IPS DF 4.7 (cell line): ENCODE results near the gene PLTP.
"Not testable (repeated sequence)": the region's sequence is repeated elsewhere in the genome, so short reads cannot be mapped to it uniquely, and the experiment has no call there.

ENCODE experiments used
- DNase-seq: peaks from one replicate; pipeline ENCODE4 v3.0.0-alpha.2; 2013; ENCODE audit warnings: low spot score; ENCODE audit errors: extremely low read depth

Gene PLTP

DNA sequence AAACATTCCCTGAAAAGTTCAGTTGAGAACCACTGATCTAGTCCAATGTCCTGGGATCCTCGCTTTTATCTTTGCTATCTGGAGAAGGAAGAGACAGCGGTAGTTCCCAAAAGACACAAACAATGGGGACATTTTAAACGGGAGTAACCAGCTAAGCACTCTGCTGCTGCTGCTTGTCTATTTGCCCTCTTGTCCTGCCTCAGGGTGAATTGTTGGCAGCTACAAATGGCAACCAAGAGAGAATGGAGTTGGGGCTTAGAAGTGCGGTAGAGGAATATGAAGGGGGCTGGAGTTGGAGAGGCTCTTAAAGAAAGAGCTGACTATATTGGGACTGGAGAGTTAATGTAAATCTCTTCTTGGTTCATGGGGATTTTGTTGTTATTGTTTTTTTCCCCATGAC lies 37.4 kb downstream of the PLTP start:
- no peak for DNase-seq

DNA sequence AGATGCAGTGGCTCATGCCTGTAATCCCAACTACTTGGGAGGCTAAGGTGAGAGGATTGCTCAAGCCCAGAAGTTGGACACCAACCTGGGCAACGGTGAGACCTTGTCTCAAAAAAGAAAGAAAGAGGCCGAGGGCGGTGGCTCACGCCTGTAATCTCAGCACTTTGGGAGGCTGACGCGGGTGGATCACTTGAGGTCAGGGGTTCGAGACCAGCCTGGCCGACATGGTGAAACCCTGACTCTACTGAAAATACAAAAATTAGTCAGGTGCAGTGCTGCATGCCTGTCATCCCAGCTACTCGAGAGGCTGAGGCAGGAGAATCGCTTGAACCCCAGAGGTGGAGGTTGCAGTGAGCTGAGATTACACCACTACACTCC lies 37.9 kb downstream of the PLTP start:
- not testable (repeated sequence) for DNase-seq

DNA sequence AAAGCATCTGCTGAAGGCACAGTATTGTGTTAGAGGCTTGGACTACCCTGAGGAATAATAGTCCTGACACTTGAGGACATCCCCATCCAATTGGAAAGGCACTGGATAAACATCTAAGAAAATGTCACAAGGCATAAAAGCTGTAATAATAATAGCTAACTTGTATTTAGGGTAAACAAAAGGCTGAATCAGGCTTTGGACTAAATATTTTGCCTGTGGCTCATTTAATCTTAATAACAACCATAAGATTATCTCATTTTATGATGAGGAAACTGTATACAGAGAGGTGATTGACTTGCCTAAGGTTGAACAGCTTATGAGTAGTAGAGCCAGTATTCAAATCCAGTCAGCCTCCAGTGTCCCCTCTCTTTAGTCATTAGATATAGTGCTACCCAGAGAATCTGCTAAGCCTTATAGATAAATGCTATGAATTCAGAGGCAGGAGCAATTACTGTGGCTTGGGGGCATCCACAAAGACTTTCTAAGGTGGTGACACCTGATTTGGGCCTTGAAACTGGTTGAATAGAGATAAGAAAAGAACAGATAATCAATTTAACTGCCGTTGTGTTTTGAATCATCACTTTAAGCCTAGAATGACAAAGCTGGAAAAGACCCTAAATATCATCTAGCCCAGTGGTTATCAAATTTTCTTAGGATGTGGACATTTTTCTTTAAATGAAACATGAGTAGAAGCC lies 38.4 kb downstream of the PLTP start:
- DNase-seq, result no peak

DNA sequence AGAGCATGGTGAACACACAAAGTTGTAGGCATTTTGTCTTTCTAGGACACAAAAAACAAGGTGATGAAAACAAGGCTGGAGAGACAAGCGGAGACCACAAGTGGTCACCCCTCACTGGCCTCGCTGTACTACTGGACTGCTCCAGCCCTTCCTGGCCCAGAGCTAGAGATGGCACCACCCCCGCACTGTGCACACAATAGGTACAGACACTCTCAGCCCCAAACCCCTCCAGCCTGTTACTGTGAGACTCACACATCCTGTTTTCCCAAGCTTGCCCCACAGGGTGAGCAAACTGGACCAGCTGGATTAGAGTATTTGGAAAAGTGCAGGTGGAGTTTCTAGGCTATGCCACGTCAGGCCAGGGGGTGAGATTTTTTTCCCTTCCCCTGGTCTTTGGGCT lies 39.3 kb downstream of the PLTP start:
- no peak for DNase-seq

DNA sequence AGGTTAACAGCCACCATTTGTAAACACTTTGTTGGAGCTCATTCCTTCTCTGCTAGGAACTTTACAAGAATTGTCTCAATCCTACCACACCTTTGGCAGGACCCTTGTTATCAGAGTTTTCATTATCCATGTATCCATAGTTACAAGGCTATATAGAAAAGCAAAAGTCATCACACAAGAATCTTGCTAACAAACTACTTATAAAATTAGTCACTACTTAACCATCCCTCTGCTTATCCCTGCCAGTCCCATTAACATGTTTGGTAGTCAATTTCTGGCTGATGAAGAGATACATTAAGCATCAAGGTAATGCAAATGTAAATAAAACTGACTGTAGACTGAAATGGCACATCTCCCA lies 44.2 kb downstream of the PLTP start:
- DNase-seq, result no peak

DNA sequence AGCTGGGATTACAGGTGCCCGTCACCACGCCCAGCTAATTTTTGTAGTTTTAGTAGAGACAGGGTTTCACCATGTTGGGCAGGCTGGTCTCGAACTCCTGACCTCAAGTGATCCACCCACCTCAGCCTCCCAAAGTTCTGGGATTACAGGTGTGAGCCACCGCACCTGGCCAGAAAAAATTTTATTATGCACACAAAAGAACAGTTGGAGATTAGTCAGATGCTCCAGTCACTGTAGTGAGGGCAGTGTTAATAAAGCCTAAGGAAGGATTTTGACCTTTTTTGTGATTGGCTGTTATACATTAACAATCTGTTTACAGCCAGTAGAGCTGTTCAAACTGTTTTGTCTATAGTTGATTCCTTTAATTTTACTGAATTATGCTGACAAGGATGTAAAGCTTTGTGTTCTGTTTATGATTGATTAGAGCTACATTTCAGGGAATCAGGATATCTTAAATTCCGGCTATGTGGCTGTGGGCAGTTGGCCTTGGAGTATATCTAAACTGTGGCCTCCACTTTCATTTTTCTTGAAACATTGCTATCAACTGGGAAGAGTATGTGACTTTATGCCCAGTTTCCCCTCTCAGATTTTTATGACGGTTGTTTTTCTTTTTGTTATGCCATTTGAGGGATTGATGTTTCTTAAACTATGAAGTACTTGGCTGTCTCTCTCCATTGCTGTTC lies 44.7 kb downstream of the PLTP start:
- DNase-seq, result no peak

DNA sequence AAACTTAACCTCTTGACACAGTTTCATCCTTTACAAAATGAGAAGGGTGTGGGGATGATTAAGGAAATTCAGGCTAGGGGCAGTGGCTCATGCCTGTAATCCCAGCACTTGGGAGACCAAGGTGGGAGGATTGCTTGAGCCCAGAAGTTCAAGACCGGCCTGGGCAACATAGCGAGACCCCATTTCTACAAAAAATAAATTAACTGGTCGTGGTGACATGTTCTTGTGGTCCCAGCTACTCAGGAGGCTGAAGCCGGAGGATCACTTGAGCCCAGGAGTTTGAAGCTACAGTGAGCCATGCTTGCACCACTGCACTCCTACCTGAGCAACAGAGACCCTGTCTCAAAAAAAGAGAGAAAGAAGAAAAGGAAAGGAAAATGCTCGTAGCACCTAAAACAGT lies 45.5 kb downstream of the PLTP start:
- no peak for DNase-seq

GRCh38 chr20:45863543-45864470 lies 48.1 kb downstream of the PLTP start:
- DNase-seq, result no peak

DNA sequence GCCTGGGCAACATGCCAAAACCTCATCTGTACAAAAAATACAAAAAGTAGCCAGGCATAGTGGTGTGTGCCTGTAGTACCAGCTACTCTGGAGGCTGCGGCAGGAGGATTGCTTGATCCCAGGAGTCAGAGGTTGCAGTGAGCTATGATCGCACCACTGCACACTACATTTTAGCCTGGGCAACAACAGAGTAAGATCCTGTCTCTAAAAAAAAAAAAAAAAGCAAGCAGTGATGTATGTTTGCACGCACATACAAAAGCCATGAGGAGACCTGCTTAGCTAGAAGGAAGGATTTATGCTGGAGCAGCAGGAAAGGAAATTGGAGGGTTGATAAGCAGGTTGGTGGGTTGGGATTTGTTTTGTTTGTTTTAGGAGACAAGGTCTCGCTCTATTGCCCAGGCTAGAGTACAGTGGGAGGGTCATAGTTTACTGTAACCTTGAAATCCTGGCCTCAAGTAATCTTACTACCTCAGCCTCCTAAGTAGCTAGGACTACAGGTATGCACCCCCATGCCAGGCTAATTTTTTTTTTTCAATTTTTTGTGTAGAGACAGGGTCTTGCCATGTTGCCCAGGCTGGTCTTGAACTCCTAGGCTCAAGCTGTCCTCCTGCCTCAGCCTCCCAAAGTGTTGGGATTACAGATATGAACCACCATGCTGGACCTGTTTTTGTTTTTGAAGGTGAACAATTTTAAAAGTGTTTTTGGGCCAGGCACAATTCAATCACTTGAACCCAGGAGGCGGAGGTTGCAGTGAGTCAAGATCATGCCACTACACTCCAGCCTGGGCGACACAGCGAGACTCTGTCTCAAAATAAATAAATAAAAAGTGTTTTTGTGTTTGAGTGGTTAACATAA lies 50.5 kb downstream of the PLTP start:
- DNase-seq, result no peak

GRCh38 chr20:45860560-45861220 lies 51.3 kb downstream of the PLTP start:
- no peak for DNase-seq

DNA sequence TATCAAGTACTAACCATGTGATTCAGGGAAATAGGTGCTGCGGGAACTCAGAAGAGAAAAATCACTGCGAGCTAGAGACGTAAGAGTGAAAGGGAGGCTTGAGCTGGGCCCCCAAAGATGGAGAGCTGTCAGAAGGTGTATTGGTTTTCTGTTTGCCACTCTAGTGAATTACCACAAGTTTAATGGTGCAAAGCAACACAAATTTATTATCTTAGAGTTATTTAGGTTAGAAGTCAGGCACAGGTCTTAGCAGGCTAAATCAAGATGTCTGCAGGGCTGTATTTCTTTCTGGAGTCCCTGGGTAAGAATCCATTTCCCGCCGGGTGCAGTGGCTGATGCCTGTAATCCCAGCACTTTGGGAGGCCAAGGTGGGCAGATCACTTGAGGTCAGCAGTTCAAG lies 52.0 kb downstream of the PLTP start:
- no peak for DNase-seq

- DNase-seq, result no peak
Observed at GRCh38 chr20:45857882-45858216, 54.1 kb downstream of the PLTP start.

DNA sequence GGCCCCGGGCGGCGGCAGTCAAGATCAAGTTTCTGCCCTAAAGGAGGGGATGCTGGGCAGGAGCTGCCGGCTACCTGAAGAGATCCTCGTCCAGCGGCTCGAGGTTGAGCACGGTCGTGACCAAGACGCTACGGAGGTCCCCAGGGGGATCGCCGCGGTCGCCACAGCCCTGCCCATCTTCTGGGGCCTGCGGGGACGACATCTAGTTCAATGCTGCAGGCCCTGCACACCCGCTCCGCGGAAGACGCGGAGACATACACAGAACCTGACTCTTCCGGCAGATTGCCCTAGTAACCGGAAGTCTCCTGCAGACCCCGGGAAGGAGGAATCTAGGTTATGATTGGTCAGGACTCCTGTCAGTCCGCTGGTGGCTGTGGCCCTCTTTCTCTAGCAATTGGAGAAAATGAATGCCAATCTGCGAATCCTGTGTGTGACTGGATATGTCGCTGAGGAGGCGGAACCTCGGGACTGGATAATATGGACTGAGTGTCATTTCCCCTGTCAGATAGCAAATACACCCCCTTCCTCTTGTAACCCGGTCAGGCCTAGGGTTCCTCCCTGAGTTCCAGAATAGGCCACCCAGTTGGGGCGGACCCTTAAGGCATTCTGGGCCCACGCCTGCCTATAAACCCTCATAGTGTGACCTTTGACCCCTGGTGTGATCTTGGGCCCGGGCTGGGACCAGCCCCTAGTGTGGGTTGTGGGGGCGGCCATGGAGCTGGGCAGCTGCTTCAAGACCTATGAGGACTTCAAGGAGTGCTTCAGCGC lies 54.7 kb downstream of the PLTP start, which contains the start of the genes ACOT8 and ZSWIM3:
Gene ACOT8, minus strand, starts transcription at position 279 of the 768 bp plus-strand sequence. Its CDS starts 77 bp downstream, at position 202.
Gene ZSWIM3, plus strand, starts transcription at position 501 of the 768 bp plus-strand sequence. Its CDS starts 212 bp downstream, at position 713.
- peak; percentile 100 for DNase-seq

DNA sequence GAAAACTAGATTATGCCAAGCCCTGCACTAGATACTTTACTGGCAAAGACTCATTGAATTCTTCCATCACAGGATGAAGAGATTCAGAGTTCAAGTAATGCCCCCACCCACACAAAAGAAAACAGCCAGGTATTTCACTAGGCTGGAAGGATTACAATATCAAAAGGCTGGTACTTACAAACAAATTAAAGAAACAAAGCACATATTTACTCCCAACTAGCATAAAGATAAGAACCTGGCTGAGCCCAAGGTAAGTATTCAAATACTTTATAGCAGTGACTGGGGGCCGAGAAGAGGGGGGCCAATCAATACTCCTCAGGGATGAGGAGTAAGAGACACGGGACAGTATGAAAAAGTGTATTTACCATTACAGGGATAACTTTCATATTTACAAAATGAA lies 58.5 kb downstream of the PLTP start:
- no peak for DNase-seq

GRCh38 chr20:45852326-45852725 lies 59.6 kb downstream of the PLTP start:
- DNase-seq, result no peak

DNA sequence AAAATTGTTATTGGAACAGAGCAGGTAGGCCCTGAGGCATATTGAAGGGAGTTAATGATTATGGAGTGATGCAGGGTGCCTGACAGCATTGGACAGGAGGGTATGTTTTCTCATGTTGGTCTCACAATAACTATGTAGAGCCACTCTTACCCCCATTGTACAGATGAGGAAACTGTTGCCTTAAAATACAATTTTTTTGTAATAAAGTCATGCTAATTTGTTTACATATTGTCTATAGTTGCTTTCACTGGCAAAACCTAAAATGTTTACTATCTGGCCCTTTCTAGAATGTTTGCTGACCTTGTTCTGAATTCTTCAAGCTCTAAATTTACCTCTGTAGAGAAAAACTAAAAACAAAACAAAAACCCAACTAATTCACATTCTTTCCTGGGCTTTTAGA lies 60.5 kb downstream of the PLTP start:
- DNase-seq, result no peak

GRCh38 chr20:45850926-45851325 lies 61.0 kb downstream of the PLTP start:
- no peak for DNase-seq

GRCh38 chr20:45850238-45850637 lies 61.7 kb downstream of the PLTP start:
- no peak for DNase-seq

DNA sequence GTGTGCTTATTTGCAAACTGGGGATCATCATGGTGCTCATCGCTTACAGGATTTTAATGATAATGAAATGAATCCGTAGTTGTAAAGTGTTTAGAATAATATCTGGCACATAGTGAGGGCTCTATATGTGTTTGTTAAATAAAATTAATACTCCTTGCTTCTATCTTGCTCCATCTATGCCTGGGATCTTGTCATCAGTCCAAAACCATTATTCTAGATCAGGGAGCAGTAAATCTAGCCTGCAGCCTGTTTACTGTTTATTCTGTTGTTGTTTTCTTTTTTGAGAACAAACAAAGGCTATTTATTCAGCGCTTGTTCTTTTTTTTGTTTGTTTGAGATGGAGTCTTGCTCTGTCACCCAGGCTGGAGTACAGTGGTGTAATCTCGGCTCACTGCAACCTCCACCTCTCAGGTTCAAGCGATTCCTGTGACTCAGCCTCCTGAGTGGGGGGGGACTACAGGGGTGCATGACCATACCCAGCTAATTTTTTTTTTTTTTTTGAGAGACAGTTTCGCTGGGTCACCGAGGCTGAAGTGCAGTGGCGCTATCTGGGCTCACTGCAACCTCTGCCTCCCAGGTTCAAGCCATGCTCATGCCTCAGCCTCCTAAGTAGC lies 62.9 kb downstream of the PLTP start:
- DNase-seq, result no peak
